GM23248 (cell line): ENCODE results near the gene AFAP1L1. TPM values are rescaled to one million over a fixed set of nuclear protein-coding genes. Genes with fewer than 3 reads are reported as not detected.
"Not testable (repeated sequence)": the region's sequence is repeated elsewhere in the genome, so short reads cannot be mapped to it uniquely, and the experiment has no call there.

Experiments
- DNase-seq: peaks from one replicate; pipeline ENCODE4 v3.0.0-alpha.2; 2015
- H2AFZ ChIP-seq: fragments of 200-600 bp; sonication (generic); 2 replicates; pipeline ENCODE4 v1.6.1; 2016; ENCODE audit warnings: antibody characterized with exemption
- H3F3A ChIP-seq: fragments of 200-600 bp; sonication (generic); 2 replicates; pipeline ENCODE4 v1.6.1; 2016; ENCODE audit warnings: mild to moderate bottlenecking, antibody characterized with exemption, mixed run types; ENCODE audit not compliant: insufficient read depth
- H3K27ac ChIP-seq: fragments of 200-600 bp; sonication (generic); 2 replicates; pipeline ENCODE4 v1.5.1; 2016; ENCODE audit warnings: mild to moderate bottlenecking
- H3K27me3 ChIP-seq: fragments of 200-600 bp; sonication (generic); replicated peaks from 2 replicates; pipeline ENCODE4 v1.6.1; 2016; ENCODE audit warnings: mild to moderate bottlenecking; ENCODE audit not compliant: insufficient read depth
- H3K36me3 ChIP-seq: fragments of 200-600 bp; sonication (generic); 2 replicates; pipeline ENCODE4 v1.6.1; 2016; ENCODE audit warnings: low read depth, mild to moderate bottlenecking
- H3K4me1 ChIP-seq: fragments of 200-600 bp; sonication (generic); 2 replicates; pipeline ENCODE4 v1.6.1; 2016; ENCODE audit warnings: mild to moderate bottlenecking; ENCODE audit not compliant: insufficient read depth
- H3K4me2 ChIP-seq: fragments of 200-600 bp; sonication (generic); one replicate; pipeline ENCODE4 v1.6.1; 2016; ENCODE audit warnings: mild to moderate bottlenecking; ENCODE audit not compliant: unreplicated experiment
- H3K4me3 ChIP-seq: fragments of 200-600 bp; sonication (generic); 2 replicates; pipeline ENCODE4 v1.5.1; 2016; ENCODE audit warnings: mild to moderate bottlenecking
- H3K79me2 ChIP-seq: fragments of 200-600 bp; sonication (generic); 2 replicates; pipeline ENCODE4 v1.6.1; 2016; ENCODE audit warnings: mild to moderate bottlenecking; ENCODE audit not compliant: insufficient read depth
- H3K9ac ChIP-seq: fragments of 200-600 bp; sonication (generic); 2 replicates; pipeline ENCODE4 v1.6.1; 2016; ENCODE audit warnings: mild to moderate bottlenecking
- H3K9me2 ChIP-seq: fragments of 200-600 bp; sonication (generic); 2 replicates; pipeline ENCODE4 v1.6.1; 2016; ENCODE audit warnings: mixed run types, mild to moderate bottlenecking, moderate library complexity; ENCODE audit not compliant: insufficient read depth
- H3K9me3 ChIP-seq: fragments of 200-600 bp; sonication (generic); one replicate; pipeline ENCODE4 v1.6.1; 2017; ENCODE audit warnings: low read depth
- H4K20me1 ChIP-seq: fragments of 200-600 bp; sonication (generic); 2 replicates; pipeline ENCODE4 v1.6.0; 2016; ENCODE audit not compliant: insufficient read depth
- EZH2 ChIP-seq: fragments of 200-600 bp; sonication (generic); IDR thresholded peaks from 2 replicates; pipeline ENCODE4 v1.6.1; 2018; ENCODE audit warnings: antibody characterized with exemption, mild to moderate bottlenecking; ENCODE audit not compliant: insufficient read depth, poor library complexity, severe bottlenecking
- EZH2phosphoT487 ChIP-seq: fragments of 200-600 bp; sonication (generic); IDR thresholded peaks from 2 replicates; pipeline ENCODE4 v1.6.1; 2018; ENCODE audit warnings: antibody characterized with exemption, moderate library complexity, mild to moderate bottlenecking, low read depth; ENCODE audit not compliant: insufficient read depth
- WGBS, 2 experiments: methylation state at CpG; one replicate each; pipeline ENCODE4 v1.1.6; 2015 to 2017; ENCODE audit warnings: low lambda C conversion rate in 2 of 2, low coverage in 1 of 2; ENCODE audit errors: missing lambda C conversion rate in 2 of 2; 5-methylcytosine and 5-hydroxymethylcytosine counted together
- in situ Hi-C: fragments of 300-500 bp; cut with MboI; formaldehyde crosslinking; loops from 2 replicates; pipeline ENCODE4 v1.15.0; 2020
- polyA plus RNA-seq: library from polyadenylated mRNA; unstranded; fragments of >200 nt; fragmentation: Nextera tagmentation; extraction: Ambion mirVana; gene quantifications from 2 replicates; pipeline ENCODE4 v1.2.1, GENCODE V29; 2016
- total RNA-seq: library from RNA; depleted of rRNA; stranded (reverse); fragments of >200 nt; shearing (Covaris generic); gene quantifications from 2 replicates; pipeline ENCODE4 v1.2.3, GENCODE V29; 2014

AFAP1L1 gene
- total and polyA plus RNA-seq, 2 experiments from 2014 or later, result 0.76 to 1.3 TPM

GRCh38 chr5:149267241-149267973 lies 4.3 kb upstream of the AFAP1L1 start:
- Histone ChIP-seq H3K9me2 (no peaks in the 10 kb centered on the region), H3K27me3 (0 out of 2 replicates have a peak, but pooled peaks cover 8% of the 10 kb centered on the region), H3K9ac (no peak overlapping the region), H2AFZ (no peak overlapping the region), H3K4me3 (no peak overlapping the region), H3K27ac (no peak overlapping the region), H3K9me3 (no peaks in the 10 kb centered on the region), H3K79me2 (no peaks in the 10 kb centered on the region), H3K36me3 (no peaks in the 10 kb centered on the region), H3F3A (0 out of 2 replicates have a peak, but pooled peaks cover 7% of the 10 kb centered on the region), H4K20me1 (no peaks in the 10 kb centered on the region), H3K4me2 (no peak overlapping the region), H3K4me1 (no peaks in the 10 kb centered on the region)
- WGBS, 2 experiments, result 88 to 92% methylated on average over 9 of the region's 9 CpGs
- DNase-seq, result peak; percentile 10
- in situ Hi-C loops, result no loop called here
- TF ChIP-seq EZH2phosphoT487 (no peak), EZH2 (no peak)

- Histone ChIP-seq H3K9ac (no peak overlapping the region), H3K79me2 (no peaks in the 10 kb centered on the region), H2AFZ (no peak overlapping the region), H3K4me1 (no peaks in the 10 kb centered on the region), H3K27ac (no peak overlapping the region), H3K9me2 (no peaks in the 10 kb centered on the region), H3K4me3 (no peak overlapping the region), H4K20me1 (no peaks in the 10 kb centered on the region), H3K4me2 (no peak overlapping the region), H3K9me3 (no peaks in the 10 kb centered on the region), H3K36me3 (no peaks in the 10 kb centered on the region), H3F3A (0 out of 2 replicates have a peak, but pooled peaks cover 7% of the 10 kb centered on the region), H3K27me3 (no peaks in the 10 kb centered on the region)
- DNase-seq, result peak; percentile 70
- in situ Hi-C loops, result no loop called here
- no peak for TF ChIP-seq EZH2
- TF ChIP-seq EZH2phosphoT487, result no peak
- WGBS, 2 experiments, result 49% methylated on average over 6 of the region's 6 CpGs
These were observed 2.6 kb upstream of the AFAP1L1 start for GRCh38 chr5:149268928-149269557.

GRCh38 chr5:149271195-149271715 lies 404 bp upstream of the AFAP1L1 start:
- in situ Hi-C loops, result no loop called here
- peak overlapping the region; percentile 71 for H3K9ac ChIP-seq
- no peak for TF ChIP-seq EZH2phosphoT487
- no peak for TF ChIP-seq EZH2

GRCh38 chr5:149272781-149273180 lies 1.1 kb downstream of the AFAP1L1 start:
- H3K9ac ChIP-seq, result peak overlapping the region; percentile 71; the same call in 1 of the 2 replicates
- H3K9me3 ChIP-seq, H3K4me1 ChIP-seq, in situ Hi-C loops, H3K36me3 ChIP-seq, H3K27me3 ChIP-seq, DNase-seq, H3K79me2 ChIP-seq, H3F3A ChIP-seq, H4K20me1 ChIP-seq, H3K9me2 ChIP-seq, H3K27ac ChIP-seq: not testable (repeated sequence)
- WGBS, 2 experiments, result 60 to 62% methylated on average over 16 of the region's 16 CpGs
- peak overlapping the region; percentile 95; the same call in 1 of the 2 replicates for H2AFZ ChIP-seq
- peak overlapping the region; percentile 85; the same call in 1 of the 2 replicates for H3K4me3 ChIP-seq
- peak overlapping the region; percentile 99 for H3K4me2 ChIP-seq

More at GRCh38 chr5:149271195-149271715, 404 bp upstream of the AFAP1L1 start:
- H3K27ac ChIP-seq, result no peak overlapping the region
- peak overlapping the region; percentile 85 for H3K4me3 ChIP-seq
- no peaks in the 10 kb centered on the region for H3K27me3 ChIP-seq
- no peaks in the 10 kb centered on the region for H3K36me3 ChIP-seq
- peak overlapping the region; percentile 99 for H3K4me2 ChIP-seq
- H3K9me2 ChIP-seq, result no peaks in the 10 kb centered on the region
- H3K4me1 ChIP-seq, result no peaks in the 10 kb centered on the region
- H4K20me1 ChIP-seq, result no peaks in the 10 kb centered on the region
- H2AFZ ChIP-seq, result peak overlapping the region; percentile 95
- DNase-seq, result peak; percentile 35
- no peaks in the 10 kb centered on the region for H3K9me3 ChIP-seq
- no peaks in the 10 kb centered on the region for H3K79me2 ChIP-seq
- H3F3A ChIP-seq, result 0 out of 2 replicates have a peak, but pooled peaks cover 7% of the 10 kb centered on the region
- 10 to 14% methylated on average over 29 to 39 of the region's 40 CpGs for WGBS, 2 experiments
